Prostate gland (tissue), 2 donors: ENCODE measurements around the gene NACAD. TPM values are rescaled to one million over a fixed set of nuclear protein-coding genes. Genes with fewer than 3 reads are reported as not detected.

ENCODE experiments used
- DNase-seq: peaks from one replicate; pipeline ENCODE4 v3.0.0-alpha.2; 2019; ENCODE audit warnings: low spot score
- H3K27ac ChIP-seq, 2 donors: fragments of 200-600 bp; sonication (generic); 2 replicates each; pipeline ENCODE4 v1.5.1; 2017 to 2019
- H3K27me3 ChIP-seq: fragments of 200-600 bp; sonication (generic); replicated peaks from 2 replicates; pipeline ENCODE4 v1.5.1; 2019; ENCODE audit not compliant: insufficient read depth
- H3K36me3 ChIP-seq, 2 donors: fragments of 200-600 bp; sonication (generic); 1 replicate in 1 of 2; 2 replicates in 1 of 2; pipeline versions ENCODE4 v1.5.1 to v1.8.1; 2017 to 2019
- H3K4me1 ChIP-seq: fragments of 200-600 bp; sonication (generic); replicated peaks from 2 replicates; pipeline ENCODE4 v1.5.1; 2019
- H3K4me3 ChIP-seq, 2 donors: fragments of 200-600 bp; sonication (generic); 2 replicates each; pipeline ENCODE4 v1.5.1; 2017 to 2019
- H3K9me3 ChIP-seq: fragments of 200-600 bp; sonication (generic); 2 replicates; pipeline ENCODE4 v1.5.1; 2017
- POLR2A ChIP-seq: fragments of 450-650 bp; IDR thresholded peaks from one replicate; pipeline ENCODE4 v1.6.1; 2016; ENCODE audit warnings: antibody characterized with exemption, mild to moderate bottlenecking
- POLR2AphosphoS5 ChIP-seq: sonication (generic); formaldehyde crosslinking; IDR thresholded peaks from one replicate; pipeline ENCODE4 v1.6.1; 2017; ENCODE audit warnings: antibody characterized with exemption
- WGBS: methylation state at CpG from one replicate; pipeline ENCODE4 v1.1.5; 2018; 5-methylcytosine and 5-hydroxymethylcytosine counted together
- intact Hi-C: fragments of 100-400 bp; cut with DNase I; formaldehyde crosslinking; loops from one replicate; pipeline ENCODE4 v1.14.2; 2022
- total RNA-seq, 2 donors: library from RNA; depleted of rRNA; stranded (reverse); fragments of >200 nt; gene quantifications; one replicate each; pipeline ENCODE4 v1.1.0, GENCODE V29; 2016
- TF ChIP-seq, protein P1 (sequence below), 4 experiments: fragments of 200-600 bp in 2 of 4; fragments of 450-650 bp in 2 of 4; sonication (generic) in 2 of 4; IDR thresholded peaks; 1 replicate in 3 of 4; 2 replicates in 1 of 4; pipeline ENCODE4 v1.5.1; 2016 to 2019; ENCODE audit warnings: antibody characterized with exemption in 4 of 4, mild to moderate bottlenecking in 2 of 4, moderate library complexity in 2 of 4

The NACAD gene
- total RNA-seq, 2 donors from 2014 or later, result 3.5 to 10.3 TPM

DNA sequence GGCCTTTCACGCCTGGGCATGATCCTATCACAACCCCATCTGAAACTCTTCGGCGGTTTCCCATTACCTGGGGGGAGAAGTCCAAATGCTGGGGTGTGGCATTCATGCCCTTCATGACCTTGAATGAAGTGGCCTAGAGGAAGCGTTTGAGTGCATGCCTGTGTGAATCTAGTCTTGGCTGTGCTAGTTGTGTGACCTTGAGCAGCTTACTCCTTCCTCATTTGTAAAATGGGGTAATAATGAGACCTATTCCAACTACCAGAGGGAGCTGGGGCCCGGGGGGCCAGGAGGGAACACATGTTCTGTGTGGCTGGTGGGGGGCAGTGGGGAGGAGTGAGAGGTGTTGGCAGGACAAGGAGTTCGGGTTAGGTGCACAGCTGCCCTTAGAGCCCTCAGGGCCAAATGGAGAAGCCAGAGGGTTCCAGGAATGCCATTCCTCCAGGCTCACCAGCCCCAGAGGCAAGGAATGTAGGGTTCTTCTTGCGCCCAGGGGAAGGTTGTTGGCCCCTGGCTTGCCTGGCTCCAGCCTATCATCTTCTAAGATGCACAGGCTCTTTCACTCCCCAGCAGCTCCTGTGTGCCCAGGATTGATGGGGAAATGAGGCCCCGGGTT lies 44.0 kb upstream of the NACAD start:
- Histone ChIP-seq H3K4me3 (no peak overlapping the region), H3K27ac (no peak overlapping the region), H3K27me3 (no peaks in the 10 kb centered on the region), H3K9me3 (no peaks in the 10 kb centered on the region), H3K4me1 (no peaks in the 10 kb centered on the region), H3K36me3 (no peaks in the 10 kb centered on the region)
- no peak for TF ChIP-seq POLR2AphosphoS5
- TF ChIP-seq, protein P1, sequence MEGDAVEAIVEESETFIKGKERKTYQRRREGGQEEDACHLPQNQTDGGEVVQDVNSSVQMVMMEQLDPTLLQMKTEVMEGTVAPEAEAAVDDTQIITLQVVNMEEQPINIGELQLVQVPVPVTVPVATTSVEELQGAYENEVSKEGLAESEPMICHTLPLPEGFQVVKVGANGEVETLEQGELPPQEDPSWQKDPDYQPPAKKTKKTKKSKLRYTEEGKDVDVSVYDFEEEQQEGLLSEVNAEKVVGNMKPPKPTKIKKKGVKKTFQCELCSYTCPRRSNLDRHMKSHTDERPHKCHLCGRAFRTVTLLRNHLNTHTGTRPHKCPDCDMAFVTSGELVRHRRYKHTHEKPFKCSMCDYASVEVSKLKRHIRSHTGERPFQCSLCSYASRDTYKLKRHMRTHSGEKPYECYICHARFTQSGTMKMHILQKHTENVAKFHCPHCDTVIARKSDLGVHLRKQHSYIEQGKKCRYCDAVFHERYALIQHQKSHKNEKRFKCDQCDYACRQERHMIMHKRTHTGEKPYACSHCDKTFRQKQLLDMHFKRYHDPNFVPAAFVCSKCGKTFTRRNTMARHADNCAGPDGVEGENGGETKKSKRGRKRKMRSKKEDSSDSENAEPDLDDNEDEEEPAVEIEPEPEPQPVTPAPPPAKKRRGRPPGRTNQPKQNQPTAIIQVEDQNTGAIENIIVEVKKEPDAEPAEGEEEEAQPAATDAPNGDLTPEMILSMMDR (IDR thresholded peaks at IDR 0.05), result no peak
- no peak for TF ChIP-seq POLR2A
- intact Hi-C loops, result no loop called here
- whole genome bisulfite sequencing, result 82% methylated on average over 8 of the region's 8 CpGs
- DNase-seq, result no peak

- no peak for TF ChIP-seq POLR2AphosphoS5
- TF ChIP-seq, protein P1 (IDR thresholded peaks at IDR 0.05), result no peak
- no peak for TF ChIP-seq POLR2A
- Histone ChIP-seq H3K36me3 (no peaks in the 10 kb centered on the region), H3K9me3 (no peaks in the 10 kb centered on the region), H3K4me3 (no peak overlapping the region), H3K27ac (no peak overlapping the region), H3K27me3 (no peaks in the 10 kb centered on the region), H3K4me1 (no peaks in the 10 kb centered on the region)
- 56% methylated on average over 4 of the region's 4 CpGs for WGBS
- intact Hi-C loops, result no loop called here
- DNase-seq, result no peak
Measured at GRCh38 chr7:45131891-45132290, 43.1 kb upstream of the NACAD start.

DNA sequence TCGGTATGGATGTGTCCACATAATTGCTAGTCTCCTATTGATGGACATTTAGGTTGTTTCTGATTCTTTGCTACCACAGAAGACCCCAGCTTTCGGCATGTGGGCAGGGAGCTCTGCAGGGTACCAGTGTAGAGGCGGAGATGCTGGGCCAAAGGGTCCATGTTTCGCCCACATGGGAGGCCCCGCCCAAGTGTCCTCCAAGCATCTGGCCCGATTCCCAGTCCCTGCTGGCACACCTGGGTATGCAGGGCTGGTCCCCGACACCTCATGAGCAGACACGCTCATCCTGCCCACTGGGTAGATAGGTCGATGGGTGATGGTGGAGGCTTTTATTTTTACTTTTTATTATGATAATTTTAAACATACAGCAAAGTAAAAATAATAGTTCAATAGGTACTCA lies 42.1 kb upstream of the NACAD start:
- Histone ChIP-seq H3K27me3 (no peaks in the 10 kb centered on the region), H3K4me3 (no peak overlapping the region), H3K27ac (no peak overlapping the region), H3K36me3 (no peaks in the 10 kb centered on the region), H3K4me1 (no peaks in the 10 kb centered on the region), H3K9me3 (no peaks in the 10 kb centered on the region)
- TF ChIP-seq, protein P1 (IDR thresholded peaks at IDR 0.05), result no peak
- TF ChIP-seq POLR2AphosphoS5, result no peak
- TF ChIP-seq POLR2A, result no peak
- DNase-seq, result no peak
- intact Hi-C loops, result no loop called here
- WGBS, result 53% methylated on average over 9 of the region's 9 CpGs

DNA sequence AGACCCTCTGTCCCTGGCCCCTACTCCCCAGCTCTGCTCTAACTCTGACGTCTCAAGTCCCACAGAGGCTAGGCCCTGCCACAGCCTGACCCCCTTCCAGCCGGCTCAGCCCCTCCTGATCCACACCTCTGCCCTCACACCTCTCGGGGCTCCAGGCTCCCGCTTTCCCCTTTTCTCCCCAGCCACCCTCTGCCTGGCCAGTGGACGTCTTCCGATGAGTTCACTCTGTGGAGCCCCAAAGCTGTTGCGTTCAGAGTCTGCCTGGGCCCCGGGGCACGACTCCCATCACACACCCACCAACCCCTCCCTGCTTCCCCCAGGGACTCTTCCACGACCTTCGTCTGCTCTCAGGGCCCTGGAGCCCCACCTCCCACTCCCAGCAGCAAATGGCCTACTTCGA lies 41.1 kb upstream of the NACAD start:
- Histone ChIP-seq H3K4me1 (no peaks in the 10 kb centered on the region), H3K9me3 (no peaks in the 10 kb centered on the region), H3K36me3 (no peaks in the 10 kb centered on the region), H3K27me3 (no peaks in the 10 kb centered on the region), H3K27ac (no peak overlapping the region), H3K4me3 (no peak overlapping the region)
- TF ChIP-seq POLR2A, result no peak
- TF ChIP-seq POLR2AphosphoS5, result no peak
- TF ChIP-seq, protein P1 (IDR thresholded peaks at IDR 0.05), result no peak
- no peak for DNase-seq
- intact Hi-C loops, result no loop called here
- 69% methylated on average over 12 of the region's 12 CpGs for WGBS

DNA sequence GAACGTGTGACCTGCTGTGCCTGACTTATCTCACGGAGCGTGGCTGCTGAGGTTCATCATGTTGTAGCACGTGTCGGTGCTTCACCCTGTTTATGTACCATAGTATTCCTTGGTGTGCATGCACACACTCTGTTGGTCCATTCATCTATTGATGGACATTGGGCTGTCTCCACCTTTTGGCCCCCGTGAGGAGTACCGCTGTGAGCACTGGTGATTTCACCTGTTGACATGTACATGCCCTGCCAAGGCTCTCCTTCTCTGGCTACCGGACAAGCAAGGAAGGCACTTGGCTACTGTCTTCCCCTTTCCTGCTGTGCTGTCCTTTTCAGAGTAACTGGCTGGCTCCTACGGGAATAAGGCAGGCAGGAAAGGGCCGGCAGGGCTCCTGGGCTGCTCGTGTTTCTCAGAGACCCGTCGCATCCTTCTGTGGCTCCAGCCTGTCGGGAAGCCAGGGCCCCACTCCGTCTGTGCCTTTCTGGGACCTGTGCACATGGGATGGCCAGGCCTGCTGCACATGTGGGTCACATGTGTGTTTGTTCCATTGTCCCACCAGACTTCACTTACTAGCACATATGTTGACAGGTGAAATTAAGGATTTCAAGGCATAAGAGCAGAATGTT lies 40.5 kb upstream of the NACAD start:
- intact Hi-C loops, result no loop called here
- TF ChIP-seq POLR2AphosphoS5 (no peak), POLR2A (no peak)
- TF ChIP-seq, protein P1 (IDR thresholded peaks at IDR 0.05), result no peak

More for the DNA sequence above, 40.5 kb upstream of the NACAD start:
- Histone ChIP-seq H3K27ac (no peak overlapping the region), H3K9me3 (no peaks in the 10 kb centered on the region), H3K27me3 (no peaks in the 10 kb centered on the region), H3K36me3 (no peaks in the 10 kb centered on the region), H3K4me1 (no peaks in the 10 kb centered on the region), H3K4me3 (no peak overlapping the region)
- WGBS, result 78% methylated on average over 15 of the region's 15 CpGs
- DNase-seq, result no peak
